ENCODE measurements around the gene C12orf54. TPM values are rescaled to one million over a fixed set of nuclear protein-coding genes. Genes with fewer than 3 reads are reported as not detected.
"Not testable (repeated sequence)": the region's sequence is repeated elsewhere in the genome, so short reads cannot be mapped to it uniquely, and the experiment has no call there.

Gene C12orf54
- total RNA-seq, 4 donors from 2014 or later, result not detected

- Histone ChIP-seq H3K27me3 (no peaks in the 10 kb centered on the region), H3K36me3 (no peaks in the 10 kb centered on the region), H3K4me3 (replicated peaks in 1 of 3) (no peak overlapping the region), H3K9me3 (no peaks in the 10 kb centered on the region), H3K4me1 (no peaks in the 10 kb centered on the region), H3K27ac (no peak overlapping the region)
- intact Hi-C loops (cut with DNase I), result no loop called here
- TF ChIP-seq POLR2A (IDR thresholded peaks at IDR 0.05) (no peak), CTCF (IDR thresholded peaks at IDR 0.05) (no peak)
- DNase-seq, result no peak
- 57 to 59% methylated on average over 4 of the region's 4 CpGs for WGBS, 2 donors
Measured at GRCh38 chr12:48446161-48446776, 36.0 kb upstream of the C12orf54 start.

- Histone ChIP-seq H3K9me3 (no peaks in the 10 kb centered on the region), H3K27ac (no peak overlapping the region), H3K4me3 (replicated peaks in 1 of 3) (no peak overlapping the region), H3K27me3 (no peaks in the 10 kb centered on the region), H3K4me1 (no peaks in the 10 kb centered on the region), H3K36me3 (no peaks in the 10 kb centered on the region)
- WGBS, 2 donors, result 66 to 75% methylated on average over 1 of the region's 1 CpG
- intact Hi-C loops (cut with DNase I), result no loop called here
- TF ChIP-seq POLR2A (IDR thresholded peaks at IDR 0.05), result no peak
- no peak for TF ChIP-seq CTCF (IDR thresholded peaks at IDR 0.05)
- DNase-seq, result no peak
Measured at GRCh38 chr12:48447755-48448154, 34.5 kb upstream of the C12orf54 start.

GRCh38 chr12:48451372-48451771 is 30.9 kb upstream of the C12orf54 start:
- H3K27ac ChIP-seq, result no peak overlapping the region
- no peaks in the 10 kb centered on the region for H3K4me1 ChIP-seq
- DNase-seq, result no peak
- H3K36me3 ChIP-seq, result no peaks in the 10 kb centered on the region
- no peaks in the 10 kb centered on the region for H3K27me3 ChIP-seq
- WGBS, 2 donors, result 65 to 82% methylated on average over 1 of the region's 1 CpG
- H3K4me3 ChIP-seq (replicated peaks in 1 of 3), result no peak overlapping the region
- TF ChIP-seq CTCF (IDR thresholded peaks at IDR 0.05) (no peak), POLR2A (IDR thresholded peaks at IDR 0.05) (no peak)
- no peaks in the 10 kb centered on the region for H3K9me3 ChIP-seq
- intact Hi-C loops (cut with DNase I), result no loop called here

- intact Hi-C loops (cut with DNase I); H3K4me3 ChIP-seq (replicated peaks in 1 of 3); H3K9me3 ChIP-seq; H3K4me1 ChIP-seq; H3K27ac ChIP-seq; H3K27me3 ChIP-seq; DNase-seq; H3K36me3 ChIP-seq: not testable (repeated sequence)
- 84 to 87% methylated on average over 2 of the region's 2 CpGs for WGBS, 2 donors
Measured at GRCh38 chr12:48452961-48453360, 29.3 kb upstream of the C12orf54 start.

- no peaks in the 10 kb centered on the region for H3K4me1 ChIP-seq
- no peaks in the 10 kb centered on the region for H3K9me3 ChIP-seq
- intact Hi-C loops (cut with DNase I), result no loop called here
- WGBS, 2 donors, result 76 to 83% methylated on average over 1 of the region's 1 CpG
- DNase-seq, result no peak
- TF ChIP-seq CTCF (IDR thresholded peaks at IDR 0.05), result peak in 1 of 6 experiments; percentile 27
- TF ChIP-seq POLR2A (IDR thresholded peaks at IDR 0.05), result no peak
- H3K27me3 ChIP-seq, result no peaks in the 10 kb centered on the region
- no peaks in the 10 kb centered on the region for H3K36me3 ChIP-seq
- H3K4me3 ChIP-seq (replicated peaks in 1 of 3), result no peak overlapping the region
- H3K27ac ChIP-seq, result no peak overlapping the region
Measured at GRCh38 chr12:48454667-48455066, 27.6 kb upstream of the C12orf54 start.

Data from thyroid gland (tissue), 4 donors.